ENCODE data around the gene RELA. TPM values are rescaled to one million over a fixed set of nuclear protein-coding genes. Genes with fewer than 3 reads are reported as not detected.
A peak's percentile ranks its signal among the peaks of the same experiment; 100 is the strongest.

Gene RELA
- polyA plus RNA-seq, 1 of the 3 experiments (the other 2 are of a cell fraction): 49.5 TPM

- TF ChIP-seq POLR2AphosphoS5 (IDR thresholded peaks at IDR 0.05; ENCODE audit: low read depth, low read length) (peak; percentile 55), FOSL2 (IDR thresholded peaks at IDR 0.05; ENCODE audit: borderline replicate concordance, low read depth) (no peak), MXI1 (IDR thresholded peaks at IDR 0.05; ENCODE audit: low read depth, low read length) (peak; percentile 59; the same call in 1 of the 2 replicates), TAF1 (IDR thresholded peaks at IDR 0.05; ENCODE audit: borderline replicate concordance, low read depth, low read length) (peak; percentile 51; the same call in 1 of the 2 replicates), USF1 (IDR thresholded peaks at IDR 0.05; ENCODE audit: borderline replicate concordance, low read depth) (no peak), TCF12 (IDR thresholded peaks at IDR 0.05) (peak; percentile 26; the same call in 1 of the 2 replicates), RAD21 (IDR thresholded peaks at IDR 0.05; ENCODE audit: low read length) (peak; percentile 56), ZBTB33 (IDR thresholded peaks at IDR 0.05; ENCODE audit: borderline replicate concordance, low read depth) (no peak)
These were observed 24.8 kb downstream of the RELA start, which contains the start of gene SIPA1 (continued) for GRCh38 chr11:65637794-65638419.

DNA sequence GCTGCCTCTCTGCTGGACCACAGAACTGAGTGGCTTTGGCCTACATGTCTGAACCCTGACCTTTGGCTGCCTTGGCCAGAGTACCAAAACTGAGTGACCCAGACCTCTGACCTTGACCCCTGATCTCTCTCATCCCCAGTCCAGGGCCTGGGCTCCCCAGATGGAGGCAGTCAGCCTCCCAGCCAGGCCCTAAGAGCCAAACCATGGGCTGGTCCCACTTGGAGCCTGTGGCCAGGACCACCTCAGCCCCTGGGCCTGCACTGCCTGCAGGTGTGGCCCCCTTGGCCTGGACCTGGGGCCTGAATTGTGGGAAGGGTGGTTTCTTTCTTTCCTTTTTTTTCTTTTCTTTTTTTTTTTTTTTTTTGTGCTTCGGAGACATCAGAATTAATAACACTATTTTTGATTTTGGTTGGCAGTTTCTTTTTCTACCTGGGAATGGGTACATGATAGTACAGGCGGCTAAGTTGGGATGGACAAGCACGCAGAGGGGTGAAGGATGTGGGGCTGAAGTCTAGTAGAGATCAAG is 25.6 kb downstream of the RELA start:
- WGBS (ENCODE audit: low lambda C conversion rate): 85% methylated on average over 3 of the region's 3 CpGs
- Histone ChIP-seq H3K4me1 (ENCODE audit: control insufficient read depth in 1 of 2, insufficient read depth in 2 of 2, low read depth in 1 of 2, low read length in 1 of 2) (peaks cover 5 to 25% of the 10 kb centered on the region in 2 experiments; a peak in 3 of 4 replicates), H2AFZ (ENCODE audit: low read depth) (no peak overlapping the region), H3K27me3 (ENCODE audit: insufficient read depth) (no peaks in the 10 kb centered on the region), H3F3A (replicated peaks; ENCODE audit: insufficient read depth) (peaks cover 18% of the 10 kb centered on the region), H4K20me1 (ENCODE audit: insufficient read depth) (peaks cover 9% of the 10 kb centered on the region), H3K9me3 (no peaks in the 10 kb centered on the region), H3K36me3 (replicated peaks in 1 of 2; ENCODE audit: control insufficient read depth in 1 of 2, insufficient read depth in 2 of 2, low read length in 1 of 2) (peaks cover 3 to 46% of the 10 kb centered on the region in 2 experiments), H3K9ac (no peak overlapping the region), H3K4me2 (peak overlapping the region; percentile 99), H3K79me2 (ENCODE audit: insufficient read depth) (peaks cover 16% of the 10 kb centered on the region), H3K27ac (ENCODE audit: low read depth in 2 of 2, low read length in 1 of 2) (peak overlapping the region; percentile 61 to 92; a peak in 3 of 4 replicates), H3K9me2 (no peaks in the 10 kb centered on the region), H3K4me3 (ENCODE audit: low read depth in 2 of 2, low read length in 1 of 2) (no peak overlapping the region)
- no peak for DNase-seq
- POLR2A ChIA-PET: interaction anchor here (0.7 to 2.3 kb wide), 5 partner anchors 10 to 83 kb away, joined by 3 to 11 read pairs (median 5); partner anchors contain the start of genes EHBP1L1 and RELA
- CTCF ChIA-PET: interaction anchor here (1.0 to 4.5 kb wide), 11 partner anchors 10 to 248 kb away, joined by 3 to 42 read pairs (median 4); partner anchors contain the start of gene RELA
- TF ChIP-seq TAF1 (IDR thresholded peaks at IDR 0.05; ENCODE audit: borderline replicate concordance, low read depth, low read length) (no peak), MAX (IDR thresholded peaks at IDR 0.05; ENCODE audit: low read depth) (no peak), NFIC (IDR thresholded peaks at IDR 0.05; ENCODE audit: borderline replicate concordance) (no peak), RAD21 (IDR thresholded peaks at IDR 0.05; ENCODE audit: low read length) (no peak), FOXM1 (IDR thresholded peaks at IDR 0.05; ENCODE audit: low read depth) (no peak), YY1 (IDR thresholded peaks at IDR 0.05; ENCODE audit: low read depth) (no peak), CHD2 (IDR thresholded peaks at IDR 0.05; ENCODE audit: low read length, partially characterized antibody) (no peak), RFX5 (IDR thresholded peaks at IDR 0.05; ENCODE audit: low read length) (no peak), RCOR1 (IDR thresholded peaks at IDR 0.05; ENCODE audit: low read length) (no peak), ZBTB33 (IDR thresholded peaks at IDR 0.05; ENCODE audit: borderline replicate concordance, low read depth) (no peak), USF1 (IDR thresholded peaks at IDR 0.05; ENCODE audit: borderline replicate concordance, low read depth) (no peak), FOSL2 (IDR thresholded peaks at IDR 0.05; ENCODE audit: borderline replicate concordance, low read depth) (no peak), MEF2A (IDR thresholded peaks at IDR 0.05; ENCODE audit: borderline replicate concordance, low read depth) (no peak), ELF1 (IDR thresholded peaks at IDR 0.05) (no peak), FOXJ3 (CRISPR knock-in tag; IDR thresholded peaks at IDR 0.05) (no peak), GATA2 (CRISPR knock-in tag; IDR thresholded peaks at IDR 0.05) (no peak), GABPA (IDR thresholded peaks at IDR 0.05; ENCODE audit: low read depth) (no peak)
- TF ChIP-seq, protein P1, sequence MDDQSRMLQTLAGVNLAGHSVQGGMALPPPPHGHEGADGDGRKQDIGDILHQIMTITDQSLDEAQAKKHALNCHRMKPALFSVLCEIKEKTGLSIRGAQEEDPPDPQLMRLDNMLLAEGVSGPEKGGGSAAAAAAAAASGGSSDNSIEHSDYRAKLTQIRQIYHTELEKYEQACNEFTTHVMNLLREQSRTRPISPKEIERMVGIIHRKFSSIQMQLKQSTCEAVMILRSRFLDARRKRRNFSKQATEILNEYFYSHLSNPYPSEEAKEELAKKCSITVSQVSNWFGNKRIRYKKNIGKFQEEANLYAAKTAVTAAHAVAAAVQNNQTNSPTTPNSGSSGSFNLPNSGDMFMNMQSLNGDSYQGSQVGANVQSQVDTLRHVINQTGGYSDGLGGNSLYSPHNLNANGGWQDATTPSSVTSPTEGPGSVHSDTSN (IDR thresholded peaks at IDR 0.05): no peak
- TF ChIP-seq, protein P2, sequence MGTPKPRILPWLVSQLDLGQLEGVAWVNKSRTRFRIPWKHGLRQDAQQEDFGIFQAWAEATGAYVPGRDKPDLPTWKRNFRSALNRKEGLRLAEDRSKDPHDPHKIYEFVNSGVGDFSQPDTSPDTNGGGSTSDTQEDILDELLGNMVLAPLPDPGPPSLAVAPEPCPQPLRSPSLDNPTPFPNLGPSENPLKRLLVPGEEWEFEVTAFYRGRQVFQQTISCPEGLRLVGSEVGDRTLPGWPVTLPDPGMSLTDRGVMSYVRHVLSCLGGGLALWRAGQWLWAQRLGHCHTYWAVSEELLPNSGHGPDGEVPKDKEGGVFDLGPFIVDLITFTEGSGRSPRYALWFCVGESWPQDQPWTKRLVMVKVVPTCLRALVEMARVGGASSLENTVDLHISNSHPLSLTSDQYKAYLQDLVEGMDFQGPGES (IDR thresholded peaks at IDR 0.05; ENCODE audit: low read depth, low read length): no peak
